GM19452 (cell line): ENCODE results near the gene CUTC.
"Not testable (repeated sequence)": the region's sequence is repeated elsewhere in the genome, so short reads cannot be mapped to it uniquely, and the experiment has no call there.

Source experiments
- ATAC-seq: cut with Tn5 transposase; IDR thresholded peaks from one replicate; pipeline ENCODE4 v1.9.1; 2021; ENCODE audit not compliant: unreplicated experiment

The CUTC gene

DNA sequence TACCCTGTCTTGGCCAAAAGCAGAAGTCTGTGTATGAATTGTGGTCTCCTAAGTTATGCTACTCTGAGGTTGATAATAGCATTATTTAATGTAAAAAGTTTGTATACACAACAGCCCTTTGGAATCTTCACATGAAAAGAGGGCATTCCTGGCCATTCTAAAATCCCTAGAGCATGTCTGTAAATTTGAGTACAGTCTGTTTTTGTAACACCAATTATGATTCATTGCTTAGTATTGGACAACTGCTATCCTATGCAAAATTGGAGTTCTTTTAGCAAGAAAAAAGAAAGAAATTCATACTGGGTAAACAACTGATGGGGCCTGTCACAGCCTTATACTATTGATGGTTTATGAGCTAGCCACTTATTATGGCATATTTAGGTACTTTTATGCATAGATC is 10.2 kb downstream of the CUTC start:
- no peak for ATAC-seq

DNA sequence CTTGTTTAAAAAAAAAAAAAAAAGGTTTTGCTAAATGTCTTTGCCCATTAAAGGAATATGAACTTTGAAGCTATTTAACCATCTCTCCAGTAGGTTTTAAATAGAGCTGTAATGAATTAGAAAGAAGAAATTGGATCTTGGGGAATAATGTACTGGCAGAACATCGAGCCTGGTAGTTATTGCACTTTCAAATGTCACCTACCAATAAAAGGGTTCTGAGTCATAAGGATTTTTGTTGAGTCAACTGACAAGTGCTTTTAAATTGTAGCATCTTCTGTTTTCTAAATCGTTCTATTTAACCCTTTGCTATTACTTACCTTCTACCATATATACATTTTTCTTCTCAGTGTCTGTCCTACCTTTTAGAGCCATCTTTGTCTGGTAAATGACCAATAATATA is 10.7 kb downstream of the CUTC start:
- ATAC-seq, result no peak

DNA sequence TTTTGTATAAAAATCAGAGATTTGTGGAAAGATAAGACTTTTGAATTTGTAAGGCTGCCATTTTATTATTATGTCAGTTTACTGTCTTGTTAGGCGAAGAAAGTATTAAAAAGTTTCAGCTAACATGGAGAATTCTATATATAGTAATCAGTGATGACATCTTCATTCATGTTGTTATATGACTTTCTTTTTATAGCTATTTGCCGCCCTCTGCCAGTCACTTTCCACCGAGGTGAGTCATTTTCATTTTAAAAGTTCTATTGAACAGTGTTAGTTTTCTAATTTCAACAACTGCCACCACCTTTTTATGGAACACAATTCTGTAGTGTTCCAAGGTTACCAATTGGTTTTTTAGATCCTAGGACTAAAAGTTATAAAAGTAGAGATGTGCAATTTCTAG is 11.8 kb downstream of the CUTC start:
- ATAC-seq, result no peak

DNA sequence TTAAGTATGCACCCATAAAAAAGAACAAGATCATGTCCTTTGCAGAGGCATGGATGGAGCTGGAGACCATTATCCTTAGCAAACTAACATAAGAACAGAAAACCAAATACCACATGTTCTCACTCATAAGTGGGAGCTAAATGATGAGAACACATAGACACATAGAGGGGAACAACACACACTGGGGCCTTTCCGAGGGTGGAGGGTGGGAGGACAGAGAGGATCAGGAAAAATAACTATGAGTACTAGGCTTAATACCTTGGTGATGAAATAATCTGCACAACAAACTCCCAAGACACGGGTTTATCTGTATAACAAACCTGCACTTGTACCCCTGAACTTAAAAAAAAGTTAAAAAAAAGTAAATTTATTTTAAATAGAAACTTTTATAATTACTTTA is 14.1 kb downstream of the CUTC start:
- not testable (repeated sequence) for ATAC-seq

DNA sequence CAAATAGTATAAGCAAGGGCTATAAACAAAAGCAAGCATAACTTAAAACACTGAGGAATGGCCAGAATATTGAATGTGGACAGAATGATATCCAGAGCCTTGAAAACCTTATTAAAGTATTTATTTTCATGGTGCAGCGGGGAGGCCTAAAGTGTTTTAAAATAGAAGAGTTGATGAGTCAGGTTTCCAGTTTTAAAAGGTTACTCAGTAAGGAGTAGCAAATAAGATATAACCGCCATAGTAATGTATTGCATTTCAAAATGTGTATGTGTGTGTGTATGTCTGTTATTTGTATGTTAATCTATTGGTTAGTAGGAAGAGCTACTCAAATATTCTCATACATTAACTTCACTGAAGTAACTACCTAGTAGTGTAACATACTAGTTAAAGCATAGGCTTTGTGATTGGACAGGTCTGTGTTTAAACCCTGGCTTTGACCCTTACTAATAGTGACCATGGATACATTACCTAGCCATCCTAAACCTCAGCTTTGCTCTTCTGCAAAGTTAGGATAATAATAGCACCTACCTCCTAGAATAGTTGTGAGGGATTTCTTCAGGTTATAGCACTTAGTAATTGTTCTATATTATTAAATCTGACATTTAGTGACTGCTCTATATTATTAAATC is 16.9 kb downstream of the CUTC start:
- no peak for ATAC-seq

DNA sequence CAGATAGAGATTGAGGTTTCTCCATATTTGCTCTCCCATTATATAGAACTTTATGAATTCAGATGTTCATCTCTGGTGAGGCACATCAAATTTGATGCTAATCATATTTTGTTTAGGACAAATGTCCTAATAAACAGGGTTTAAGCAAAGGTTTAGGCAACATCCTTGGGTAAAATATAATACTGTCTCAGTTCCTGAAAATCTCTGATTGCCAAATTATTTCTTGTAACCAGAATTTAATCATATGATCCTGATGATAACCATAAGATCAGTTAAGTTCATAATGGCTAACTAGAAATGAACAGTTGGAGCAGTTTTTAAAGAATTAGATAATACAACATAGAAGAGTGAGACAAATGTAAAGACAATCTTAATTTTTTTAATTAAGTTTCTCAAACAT is 18.6 kb downstream of the CUTC start:
- ATAC-seq, result no peak

DNA sequence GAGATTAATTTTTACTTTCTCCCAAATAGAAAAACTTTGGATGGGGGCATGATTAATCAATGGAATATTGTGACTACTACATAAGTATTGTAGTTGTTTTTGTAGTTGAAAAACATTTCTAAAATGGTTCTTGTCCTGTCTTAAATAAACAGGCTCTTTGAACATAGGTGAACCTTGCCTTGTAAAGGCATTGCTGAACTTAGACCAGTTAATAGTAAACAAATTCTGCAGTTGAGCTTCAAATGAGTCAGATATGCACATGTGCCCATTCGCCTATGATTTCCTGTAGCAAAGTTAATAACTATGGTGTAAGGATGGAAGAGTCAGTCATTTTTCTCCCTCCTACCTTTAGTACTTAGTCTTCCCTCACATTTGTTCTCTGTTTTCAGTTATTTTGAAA is 22.6 kb downstream of the CUTC start:
- ATAC-seq, result no peak

DNA sequence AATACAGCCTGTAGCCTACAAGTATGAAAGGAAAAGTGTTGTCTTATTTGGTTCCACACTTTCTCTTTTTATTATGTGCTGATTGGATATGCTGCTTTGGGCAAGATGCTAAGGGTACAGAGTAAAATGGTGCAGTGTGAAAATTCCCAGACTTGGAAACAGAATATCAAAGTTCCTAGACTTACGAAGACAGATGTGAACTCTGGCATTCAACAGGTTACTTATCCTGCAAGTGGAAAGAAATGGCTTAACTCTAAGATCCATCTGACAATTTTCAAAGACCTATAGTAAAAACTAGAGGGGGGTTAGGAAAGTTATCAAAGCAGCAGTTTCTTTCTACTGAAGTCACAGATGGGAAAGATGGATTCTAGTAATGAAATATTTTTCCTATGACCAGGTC is 24.1 kb downstream of the CUTC start:
- ATAC-seq, result no peak

DNA sequence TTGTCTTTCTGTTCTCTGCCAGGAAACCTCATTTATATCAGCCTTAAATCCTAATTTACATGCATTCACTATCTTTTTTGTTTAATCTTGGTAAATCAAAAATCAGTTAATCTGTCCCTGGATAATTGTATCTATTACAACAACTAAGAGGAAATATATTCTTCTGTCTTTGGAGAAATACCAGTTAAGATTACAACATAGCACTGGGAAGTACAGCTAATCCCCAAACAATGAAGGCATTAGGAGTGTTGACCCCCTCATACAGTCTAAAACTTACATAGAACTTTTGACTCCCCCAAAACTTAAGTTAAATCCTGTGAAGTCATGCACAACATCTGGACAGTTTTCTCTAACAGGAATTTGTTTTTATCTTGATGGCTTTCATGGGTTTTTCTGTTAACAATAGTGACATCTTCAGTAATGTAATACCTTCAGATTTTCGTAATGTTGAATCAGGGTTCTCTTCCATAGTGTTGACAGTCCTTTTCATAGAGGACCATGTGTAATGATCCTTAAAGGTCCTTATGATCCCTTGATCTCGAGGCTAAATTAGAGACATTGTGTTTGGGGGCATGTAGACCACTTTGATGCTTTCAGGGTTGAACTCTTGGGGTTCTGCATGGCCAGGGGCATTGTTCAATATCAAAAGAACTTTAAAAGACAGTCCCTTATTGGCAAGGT is 26.3 kb downstream of the CUTC start:
- no peak for ATAC-seq

DNA sequence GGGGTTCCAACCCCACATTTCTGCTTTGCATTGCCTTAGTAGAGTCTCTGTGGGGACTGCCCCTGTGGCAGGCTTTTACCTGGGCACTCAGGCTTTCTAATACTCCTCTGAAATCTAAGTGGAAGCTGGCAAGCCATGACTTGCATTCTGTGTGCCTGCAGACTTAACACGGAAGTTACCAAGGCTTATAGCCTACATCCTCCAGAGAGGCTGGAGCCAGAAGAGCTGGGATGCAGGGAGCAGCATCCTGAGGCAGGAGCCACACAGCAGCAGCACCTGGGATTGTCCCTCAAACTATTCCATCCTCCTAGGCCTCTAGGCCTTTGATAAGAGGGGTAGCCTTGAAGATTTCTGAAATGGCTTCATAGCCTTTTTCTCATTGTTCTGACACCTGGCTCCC is 28.3 kb downstream of the CUTC start:
- no peak for ATAC-seq

DNA sequence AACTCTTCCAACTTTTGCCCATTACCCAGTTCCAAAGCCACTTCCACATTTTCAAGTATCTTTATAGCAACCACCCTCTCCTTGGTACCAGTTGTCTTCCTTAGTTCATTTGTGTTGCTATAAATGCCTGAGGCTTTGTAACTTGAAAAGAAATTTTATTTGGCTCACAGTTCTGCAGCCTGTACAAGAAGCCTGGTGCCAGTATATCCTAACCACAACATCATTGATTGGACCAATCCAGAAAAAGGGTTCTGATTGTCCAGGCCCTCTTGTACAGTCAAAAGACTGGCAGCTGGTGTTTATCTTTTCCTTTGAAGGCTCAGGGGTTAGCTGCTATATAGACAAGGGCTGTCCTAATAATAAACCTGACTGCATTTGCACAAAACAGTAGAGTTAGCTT is 29.3 kb downstream of the CUTC start:
- no peak for ATAC-seq

DNA sequence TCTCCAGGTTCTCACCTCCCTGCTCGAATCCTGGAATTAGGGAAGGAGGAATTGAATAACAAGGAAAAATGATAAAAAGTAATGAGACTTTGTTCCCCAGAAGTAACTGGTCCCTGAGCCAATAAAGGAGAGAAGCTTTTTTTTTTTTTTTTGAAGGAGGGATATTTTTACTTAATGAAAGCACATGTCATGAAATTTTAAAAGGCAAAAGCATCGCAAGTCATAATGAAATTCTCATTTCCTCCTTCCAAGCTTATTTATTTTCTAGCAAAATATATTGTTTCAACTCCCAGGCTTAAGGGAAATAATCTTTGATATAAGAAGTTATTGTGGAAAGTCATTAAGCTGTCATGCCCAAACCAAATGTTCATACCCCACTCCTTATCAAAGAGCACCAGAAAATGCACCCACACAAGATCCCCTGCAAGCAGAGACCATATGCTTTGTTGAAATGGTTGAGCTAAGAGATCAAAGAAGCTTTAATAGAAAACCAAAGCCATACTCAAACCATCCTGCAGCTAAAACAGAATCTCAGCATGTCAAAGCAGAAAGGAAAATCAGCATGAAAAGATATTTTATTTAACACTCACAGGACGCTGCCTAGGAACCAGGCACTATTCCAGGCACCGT is 33.8 kb downstream of the CUTC start:
- ATAC-seq, result peak; percentile 17

DNA sequence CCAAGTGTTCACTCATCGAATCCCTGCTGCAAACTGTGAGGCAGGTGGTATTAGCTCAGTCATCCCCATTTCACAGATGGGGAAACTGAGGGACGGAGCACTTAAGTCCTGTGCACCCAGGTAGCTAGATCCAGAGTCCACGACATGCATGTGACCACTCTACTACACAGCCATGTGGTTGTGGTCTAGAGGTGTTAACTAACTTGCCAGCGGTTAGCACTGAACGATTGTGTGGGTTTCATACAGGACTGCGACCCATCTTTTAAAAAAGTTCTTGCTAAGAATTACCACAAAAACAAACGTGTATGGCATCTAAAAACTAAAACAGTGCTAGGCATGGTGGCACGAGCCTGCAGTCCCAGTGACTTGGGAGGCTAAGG is 34.3 kb downstream of the CUTC start:
- peak; percentile 94 for ATAC-seq

DNA sequence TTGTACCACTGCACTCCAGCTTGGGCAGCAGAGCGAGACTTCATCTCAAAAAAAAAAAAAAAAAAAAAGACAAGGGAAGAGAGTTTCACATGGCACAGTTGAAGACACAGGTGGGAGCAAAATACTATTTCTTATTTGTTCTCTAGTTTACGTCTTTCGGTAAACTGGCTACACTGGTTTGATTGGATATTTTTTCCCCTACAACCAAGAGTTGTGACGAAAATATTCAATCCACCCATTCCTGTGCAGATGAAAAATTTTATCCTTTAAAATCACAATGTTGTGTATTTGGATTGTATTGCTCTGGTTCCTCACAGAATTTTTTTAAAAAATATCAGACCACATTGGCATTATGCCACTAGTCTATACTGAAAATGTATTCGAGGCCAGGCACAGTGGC is 35.9 kb downstream of the CUTC start:
- no peak for ATAC-seq

DNA sequence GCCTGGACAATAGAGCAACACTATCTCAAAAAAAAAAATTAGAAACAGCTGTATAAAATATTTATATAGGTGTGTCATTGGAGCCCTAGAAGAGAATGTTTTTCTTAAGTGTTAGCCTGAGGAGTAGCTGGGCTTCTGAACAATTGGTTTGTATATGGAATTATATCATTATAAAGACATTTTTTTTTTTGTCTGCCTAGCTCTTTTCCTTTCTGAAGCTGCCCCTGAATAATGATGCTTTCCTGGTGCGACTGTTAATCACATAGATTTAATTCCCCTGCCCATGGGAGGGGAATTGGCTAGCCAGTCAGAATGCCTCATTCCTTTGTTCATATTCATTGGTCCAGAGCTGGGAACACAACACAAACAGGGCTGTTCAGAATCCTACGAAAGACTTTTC is 36.5 kb downstream of the CUTC start:
- ATAC-seq, result no peak

DNA sequence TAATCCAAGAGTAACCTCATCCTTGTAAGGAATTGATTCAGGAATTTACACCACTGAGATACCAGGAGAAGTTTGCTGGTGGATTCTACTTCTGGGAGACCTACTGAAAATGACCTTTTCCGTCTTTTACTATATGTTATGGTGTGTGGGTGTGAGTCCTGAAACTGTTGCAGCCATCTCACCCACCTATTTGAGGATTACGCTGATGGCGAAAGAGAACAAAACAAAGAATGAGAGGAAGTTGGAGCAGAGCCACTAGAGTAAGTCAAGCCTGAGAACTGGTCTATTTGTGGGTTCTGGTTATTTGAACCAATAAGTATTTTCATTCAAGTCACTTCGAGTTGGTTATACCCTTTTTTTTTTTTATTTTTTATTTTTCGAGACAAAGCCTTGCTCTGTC is 37.7 kb downstream of the CUTC start:
- no peak for ATAC-seq

DNA sequence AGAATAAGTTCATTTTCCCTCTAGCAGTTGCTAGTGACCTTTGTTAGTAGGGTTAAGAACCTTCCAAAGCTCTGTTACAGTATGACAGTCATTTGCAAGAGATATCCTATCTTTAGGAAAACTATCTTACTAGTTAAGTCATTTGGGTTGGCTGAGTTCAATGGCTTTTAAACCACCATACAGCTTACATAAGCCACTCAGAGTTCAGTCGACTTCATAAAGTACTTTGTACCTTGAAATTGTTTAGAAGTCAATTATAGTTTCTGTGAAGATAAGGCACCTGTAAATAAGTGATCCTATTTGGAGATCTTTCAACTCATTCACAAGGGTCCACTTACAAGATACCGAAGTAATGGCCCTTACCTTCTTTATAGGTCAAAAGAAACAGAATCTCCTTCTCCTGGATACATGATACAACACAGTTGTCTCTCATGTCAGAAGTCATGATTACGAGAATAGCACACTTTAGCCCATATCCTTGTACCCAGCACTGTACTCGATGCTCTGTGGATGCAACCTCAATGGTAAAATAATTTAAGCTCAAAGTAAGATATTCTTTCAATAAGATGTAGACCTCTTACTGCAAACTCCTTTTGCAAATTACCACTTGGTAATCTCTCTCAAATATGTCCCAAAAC is 38.5 kb downstream of the CUTC start:
- no peak for ATAC-seq

DNA sequence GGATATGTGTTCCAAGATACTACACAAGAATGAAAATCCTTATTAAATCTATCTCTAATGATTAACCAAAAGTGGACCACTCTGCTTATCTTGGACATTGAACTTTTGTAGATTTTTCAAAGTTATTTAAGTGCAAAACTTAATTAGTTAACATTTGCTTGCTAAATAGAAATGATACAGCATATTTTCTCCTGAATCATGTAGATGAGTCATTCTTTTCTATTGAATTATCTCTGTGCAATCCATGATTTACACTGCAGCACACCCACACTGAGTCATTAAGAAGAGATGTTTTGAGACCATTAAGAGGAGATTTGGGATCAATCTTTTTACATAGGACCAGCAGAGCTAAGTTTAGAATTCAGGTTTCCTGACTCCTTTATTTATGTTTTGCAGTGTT is 43.8 kb downstream of the CUTC start:
- no peak for ATAC-seq

DNA sequence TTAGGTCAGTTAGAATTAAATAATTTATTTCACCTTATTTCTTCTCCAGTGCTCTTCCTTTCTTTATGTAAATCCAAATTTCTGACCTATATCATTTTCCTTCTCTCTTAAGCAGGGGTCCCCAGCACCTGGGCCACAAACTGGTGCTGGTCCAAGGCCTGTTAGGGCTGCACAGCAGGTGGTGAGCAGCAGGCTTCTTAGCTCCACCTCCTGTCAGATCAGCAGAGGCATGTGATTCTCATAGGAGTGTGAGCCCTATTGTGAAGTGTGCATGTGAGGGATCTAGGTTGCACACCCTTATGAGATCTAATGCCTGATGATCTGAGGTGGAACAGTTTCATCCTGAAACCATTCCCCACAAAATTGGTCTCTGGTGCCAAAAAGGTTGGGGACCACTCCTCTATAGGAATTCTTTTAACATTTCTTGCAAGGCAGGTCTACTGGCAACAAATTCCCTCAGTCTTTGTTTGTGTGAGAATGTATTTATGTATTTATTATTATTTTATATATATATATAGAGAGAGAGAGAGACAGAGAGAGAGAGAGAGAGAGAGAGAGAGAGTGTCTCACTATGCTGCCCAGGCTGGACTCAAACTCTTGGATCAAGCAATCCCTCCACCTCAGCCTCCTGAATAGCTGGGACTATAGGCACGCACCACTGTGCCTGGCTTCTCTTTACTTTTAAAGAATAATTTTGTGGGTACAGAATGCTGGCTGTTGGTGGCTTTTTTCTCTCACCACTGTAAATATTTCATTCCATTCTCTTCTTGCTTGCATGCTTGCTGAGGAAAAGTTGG is 46.1 kb downstream of the CUTC start:
- ATAC-seq, result no peak

DNA sequence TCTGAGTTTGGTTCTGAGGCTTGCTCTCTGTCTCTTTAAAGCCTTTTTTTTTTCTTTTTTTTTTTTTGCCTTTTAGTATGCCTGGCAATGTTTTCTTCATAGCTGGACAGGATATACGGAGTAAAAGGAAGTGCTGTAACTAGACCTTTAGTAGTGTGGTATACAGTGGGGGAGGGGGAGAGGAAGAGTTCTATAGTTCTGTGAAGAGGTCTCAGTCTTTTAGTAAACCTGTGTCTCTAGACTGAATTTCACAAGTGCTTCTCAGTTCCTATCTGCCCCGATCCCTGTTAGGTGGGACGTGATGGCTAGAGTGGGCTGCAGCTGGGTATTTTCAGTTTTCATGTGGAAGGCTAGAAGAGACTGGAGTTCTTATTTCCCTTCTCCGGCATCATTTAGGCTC is 47.3 kb downstream of the CUTC start:
- no peak for ATAC-seq

DNA sequence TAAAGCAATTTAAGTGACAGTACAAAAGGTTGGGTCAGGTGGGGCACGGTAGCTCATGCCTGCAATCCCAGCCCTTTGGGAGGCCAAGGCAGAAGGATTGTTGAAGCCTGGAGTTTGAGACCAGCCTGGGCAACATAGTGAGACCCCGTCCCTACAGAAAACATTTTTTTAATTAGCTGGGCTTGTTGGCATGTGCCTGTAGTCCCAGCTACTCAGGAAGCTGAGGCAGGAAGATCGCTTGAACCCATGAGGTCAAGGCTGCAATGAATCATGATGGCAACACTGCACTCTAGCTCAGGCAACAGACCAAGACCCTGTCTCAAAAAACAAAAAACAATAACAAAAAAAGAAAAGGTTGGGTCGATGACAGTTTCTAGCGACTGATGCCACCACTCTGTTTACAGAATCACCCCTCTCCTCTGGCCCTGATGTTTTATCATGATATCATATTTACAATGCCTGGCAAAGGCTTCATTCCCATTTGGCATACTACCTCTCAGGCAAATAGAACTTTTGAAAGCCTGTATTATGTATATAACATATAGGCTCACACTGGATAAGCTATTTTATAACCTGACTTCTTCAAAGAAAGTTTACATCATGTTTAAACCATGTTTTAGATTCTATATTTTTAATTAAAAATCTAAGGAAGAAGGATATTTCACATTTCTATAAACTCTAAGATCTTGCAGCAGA is 49.8 kb downstream of the CUTC start:
- ATAC-seq, result no peak
